ENCODE results near the gene ST8SIA5. TPM values are rescaled to one million over a fixed set of nuclear protein-coding genes. Genes with fewer than 3 reads are reported as not detected.

The ST8SIA5 gene
- total and polyA plus RNA-seq, 4 donors, result 0.06 to 0.09 (median 0.08) TPM

DNA sequence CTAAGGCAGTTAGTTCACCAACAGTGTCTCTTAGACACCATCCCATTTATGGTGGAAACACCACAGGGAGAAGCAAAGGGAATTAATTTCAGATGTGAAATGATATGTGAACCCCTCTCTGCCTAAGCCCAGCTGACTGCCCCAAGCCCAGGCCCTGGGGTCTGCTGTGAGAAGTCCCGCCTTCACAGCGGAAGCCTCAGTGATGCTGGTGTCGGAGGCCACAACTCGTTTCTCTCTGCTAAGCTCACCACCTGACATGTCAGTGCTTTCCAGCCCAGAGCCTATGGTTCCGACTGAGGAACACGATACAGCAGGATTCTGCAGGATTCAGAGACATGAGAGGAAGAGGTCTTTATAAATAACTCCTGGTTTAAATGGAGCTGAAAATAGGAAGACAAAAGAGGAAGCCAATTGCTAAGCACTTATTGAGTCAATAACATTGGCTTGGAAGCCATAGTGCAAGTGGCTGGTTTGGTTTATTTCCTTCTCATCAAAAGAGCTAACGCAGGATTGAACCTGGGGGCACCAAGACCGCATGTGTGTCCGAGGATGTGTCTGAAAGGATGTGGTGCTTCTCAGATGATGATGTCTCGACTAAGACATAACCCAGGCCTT lies 78.0 kb downstream of the ST8SIA5 start:
- no peak overlapping the region for H3K27ac ChIP-seq (ENCODE audit: low read depth in 1 of 2, low read length in 1 of 2)
- H3K4me3 ChIP-seq, result no peak overlapping the region
- H3K4me1 ChIP-seq (ENCODE audit: control insufficient read depth in 5 of 5, insufficient read depth in 5 of 5, low read length in 5 of 5), result no peaks in the 10 kb centered on the region
- TF ChIP-seq, protein P1, sequence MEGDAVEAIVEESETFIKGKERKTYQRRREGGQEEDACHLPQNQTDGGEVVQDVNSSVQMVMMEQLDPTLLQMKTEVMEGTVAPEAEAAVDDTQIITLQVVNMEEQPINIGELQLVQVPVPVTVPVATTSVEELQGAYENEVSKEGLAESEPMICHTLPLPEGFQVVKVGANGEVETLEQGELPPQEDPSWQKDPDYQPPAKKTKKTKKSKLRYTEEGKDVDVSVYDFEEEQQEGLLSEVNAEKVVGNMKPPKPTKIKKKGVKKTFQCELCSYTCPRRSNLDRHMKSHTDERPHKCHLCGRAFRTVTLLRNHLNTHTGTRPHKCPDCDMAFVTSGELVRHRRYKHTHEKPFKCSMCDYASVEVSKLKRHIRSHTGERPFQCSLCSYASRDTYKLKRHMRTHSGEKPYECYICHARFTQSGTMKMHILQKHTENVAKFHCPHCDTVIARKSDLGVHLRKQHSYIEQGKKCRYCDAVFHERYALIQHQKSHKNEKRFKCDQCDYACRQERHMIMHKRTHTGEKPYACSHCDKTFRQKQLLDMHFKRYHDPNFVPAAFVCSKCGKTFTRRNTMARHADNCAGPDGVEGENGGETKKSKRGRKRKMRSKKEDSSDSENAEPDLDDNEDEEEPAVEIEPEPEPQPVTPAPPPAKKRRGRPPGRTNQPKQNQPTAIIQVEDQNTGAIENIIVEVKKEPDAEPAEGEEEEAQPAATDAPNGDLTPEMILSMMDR (IDR thresholded peaks at IDR 0.05; ENCODE audit: control extremely low read depth, extremely low read depth), result no peak
- H3K36me3 ChIP-seq (ENCODE audit: control insufficient read depth in 4 of 4, insufficient read depth in 4 of 4, low read length in 4 of 4), result no peaks in the 10 kb centered on the region
- ATAC-seq (ENCODE audit: insufficient read depth, low FRiP score) (no peak), DNase-seq (no peak)
- no peaks in the 10 kb centered on the region for H3K27me3 ChIP-seq (ENCODE audit: control insufficient read depth in 3 of 3, insufficient read depth in 3 of 3, low read length in 2 of 3)
- H3K9ac ChIP-seq (ENCODE audit: insufficient read depth in 1 of 2, low read length in 2 of 2), result no peak overlapping the region
- no peaks in the 10 kb centered on the region for H3K9me3 ChIP-seq (ENCODE audit: control insufficient read depth in 4 of 4, insufficient read depth in 3 of 4, low read length in 3 of 4)
- 57 to 69% methylated on average over 10 of the region's 10 CpGs for WGBS, 2 donors

DNA sequence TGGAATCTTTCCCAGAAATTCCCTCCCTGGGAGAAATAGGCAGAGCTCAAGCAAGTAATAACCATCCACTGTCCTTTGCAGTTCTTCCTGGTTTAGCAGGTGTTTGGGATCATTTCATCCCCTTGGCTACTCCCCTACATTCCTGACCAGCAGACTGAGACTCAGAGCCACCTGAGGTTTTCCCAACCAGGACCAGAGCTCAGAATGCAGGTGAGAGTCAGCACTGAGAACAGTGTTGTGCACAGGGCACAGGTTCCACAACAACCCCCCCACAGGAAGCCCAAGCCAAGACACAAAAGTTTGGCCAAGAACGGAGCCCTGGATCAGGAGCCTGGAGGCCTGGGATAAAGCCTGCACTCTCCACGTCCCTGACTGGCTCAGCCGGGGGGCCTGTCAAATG lies 78.8 kb downstream of the ST8SIA5 start:
- no peaks in the 10 kb centered on the region for H3K36me3 ChIP-seq (ENCODE audit: control insufficient read depth in 4 of 4, insufficient read depth in 4 of 4, low read length in 4 of 4)
- no peak overlapping the region for H3K4me3 ChIP-seq
- no peak for ATAC-seq (ENCODE audit: insufficient read depth, low FRiP score)
- no peaks in the 10 kb centered on the region for H3K27me3 ChIP-seq (ENCODE audit: control insufficient read depth in 3 of 3, insufficient read depth in 3 of 3, low read length in 2 of 3)
- no peak for DNase-seq
- no peak overlapping the region for H3K27ac ChIP-seq (ENCODE audit: low read depth in 1 of 2, low read length in 1 of 2)
- TF ChIP-seq, protein P1 (IDR thresholded peaks at IDR 0.05; ENCODE audit: control extremely low read depth, extremely low read depth), result no peak
- no peaks in the 10 kb centered on the region for H3K4me1 ChIP-seq (ENCODE audit: control insufficient read depth in 5 of 5, insufficient read depth in 5 of 5, low read length in 5 of 5)
- no peaks in the 10 kb centered on the region for H3K9me3 ChIP-seq (ENCODE audit: control insufficient read depth in 4 of 4, insufficient read depth in 3 of 4, low read length in 3 of 4)
- H3K9ac ChIP-seq (ENCODE audit: insufficient read depth in 1 of 2, low read length in 2 of 2), result no peak overlapping the region
- WGBS, 2 donors, result 71 to 89% methylated on average over 3 of the region's 3 CpGs

DNA sequence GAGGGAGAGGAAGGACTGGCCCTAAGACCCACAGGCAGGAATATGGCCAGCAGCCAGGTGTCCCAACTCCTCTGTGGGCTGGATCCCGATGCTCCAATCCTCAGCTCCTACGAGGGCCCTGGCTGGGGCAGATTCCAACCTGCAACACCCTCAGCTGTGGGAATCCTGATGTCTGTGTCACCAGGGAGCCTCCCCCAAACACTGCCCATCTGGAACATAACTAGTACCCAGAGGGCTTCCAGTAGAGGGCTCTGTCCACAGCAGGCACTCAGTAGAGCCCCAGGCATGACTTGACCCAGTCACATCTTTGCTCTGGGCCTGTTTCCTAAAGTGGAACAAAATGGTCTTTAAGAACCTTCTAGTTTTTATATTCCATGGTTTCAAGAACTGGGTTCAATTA lies 79.2 kb downstream of the ST8SIA5 start:
- no peak overlapping the region for H3K27ac ChIP-seq (ENCODE audit: low read depth in 1 of 2, low read length in 1 of 2)
- no peak overlapping the region for H3K4me3 ChIP-seq
- no peaks in the 10 kb centered on the region for H3K9me3 ChIP-seq (ENCODE audit: control insufficient read depth in 4 of 4, insufficient read depth in 3 of 4, low read length in 3 of 4)
- H3K4me1 ChIP-seq (ENCODE audit: control insufficient read depth in 5 of 5, insufficient read depth in 5 of 5, low read length in 5 of 5), result no peaks in the 10 kb centered on the region
- H3K27me3 ChIP-seq (ENCODE audit: control insufficient read depth in 3 of 3, insufficient read depth in 3 of 3, low read length in 2 of 3), result no peaks in the 10 kb centered on the region
- TF ChIP-seq, protein P1 (IDR thresholded peaks at IDR 0.05; ENCODE audit: control extremely low read depth, extremely low read depth), result no peak
- ATAC-seq (ENCODE audit: insufficient read depth, low FRiP score) (no peak), DNase-seq (no peak)
- H3K36me3 ChIP-seq (ENCODE audit: control insufficient read depth in 4 of 4, insufficient read depth in 4 of 4, low read length in 4 of 4), result no peaks in the 10 kb centered on the region
- no peak overlapping the region for H3K9ac ChIP-seq (ENCODE audit: insufficient read depth in 1 of 2, low read length in 2 of 2)
- 71 to 84% methylated on average over 2 of the region's 2 CpGs for WGBS, 2 donors
